HEK293T (cell line): ENCODE data around the gene IPO5.

Experiments used
- ARNT ChIP-seq: fragments of 450-650 bp; IDR thresholded peaks from 2 replicates; pipeline ENCODE4 v1.6.1; 2017; ENCODE audit warnings: mild to moderate bottlenecking
- BHLHE40 ChIP-seq: fragments of 450-650 bp; IDR thresholded peaks from 2 replicates; pipeline ENCODE4 v1.6.1; 2016; ENCODE audit warnings: mild to moderate bottlenecking, moderate library complexity, borderline replicate concordance
- ELF4 ChIP-seq: fragments of 450-650 bp; IDR thresholded peaks from 2 replicates; pipeline ENCODE4 v1.6.1; 2017; ENCODE audit warnings: antibody characterized with exemption
- FOXA1 ChIP-seq: fragments of 450-650 bp; IDR thresholded peaks from 2 replicates; pipeline ENCODE4 v1.6.1; 2016; ENCODE audit warnings: mild to moderate bottlenecking
- FOXK2 ChIP-seq: fragments of 450-650 bp; IDR thresholded peaks from 2 replicates; pipeline ENCODE4 v1.6.1; 2016; ENCODE audit warnings: mild to moderate bottlenecking
- FOXM1 ChIP-seq: fragments of 450-650 bp; IDR thresholded peaks from 2 replicates; pipeline ENCODE4 v1.6.1; 2017; ENCODE audit warnings: mild to moderate bottlenecking, borderline replicate concordance
- HDGF ChIP-seq: fragments of 450-650 bp; IDR thresholded peaks from 2 replicates; pipeline ENCODE4 v1.6.1; 2017; ENCODE audit warnings: antibody characterized with exemption, borderline replicate concordance
- SP1 ChIP-seq: fragments of 450-650 bp; IDR thresholded peaks from 2 replicates; pipeline ENCODE4 v1.6.1; 2017
- SUZ12 ChIP-seq: fragments of 450-650 bp; IDR thresholded peaks from 2 replicates; pipeline ENCODE4 v1.6.1; 2016; ENCODE audit warnings: mild to moderate bottlenecking
- TARDBP ChIP-seq: fragments of 450-650 bp; IDR thresholded peaks from 2 replicates; pipeline ENCODE4 v1.6.1; 2016

DNA sequence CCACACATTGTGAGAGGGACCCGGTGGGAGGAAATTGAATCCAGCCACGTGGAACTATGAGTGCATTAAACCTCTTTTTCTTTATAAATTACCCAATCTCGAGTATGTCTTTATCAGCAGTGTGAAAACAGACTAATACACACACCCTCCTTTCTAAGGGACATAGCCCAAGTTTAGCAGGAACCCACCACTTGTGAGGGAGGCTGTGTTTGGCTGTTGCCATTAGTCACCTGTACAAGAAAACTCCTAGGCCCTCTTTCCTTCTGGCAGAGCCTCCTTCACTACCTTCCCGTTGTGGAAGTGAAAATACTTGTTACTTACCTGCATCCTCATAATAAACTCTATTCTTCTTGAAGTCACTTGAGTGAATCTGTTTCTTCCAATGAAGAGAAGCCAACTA, 113.2 kb downstream of the IPO5 start:
- TF ChIP-seq SP1: no peak
- no peak for TF ChIP-seq HDGF
- no peak for TF ChIP-seq FOXK2
- no peak for TF ChIP-seq SUZ12
- no peak for TF ChIP-seq ARNT
- TF ChIP-seq BHLHE40: no peak
- no peak for TF ChIP-seq ELF4
- no peak for TF ChIP-seq FOXM1
- no peak for TF ChIP-seq TARDBP
- TF ChIP-seq FOXA1: no peak
